Activated CD8-positive, alpha-beta memory T cell treated with anti-CD3 and anti-CD28 coated beads, Interleukin-2, amount 50 U/mL, for 48 hours (primary cell): ENCODE data around the gene TMEM187.

Source experiments
- DNase-seq: peaks from one replicate; pipeline ENCODE4 v3.0.0-alpha.2; 2020

Gene TMEM187

DNA sequence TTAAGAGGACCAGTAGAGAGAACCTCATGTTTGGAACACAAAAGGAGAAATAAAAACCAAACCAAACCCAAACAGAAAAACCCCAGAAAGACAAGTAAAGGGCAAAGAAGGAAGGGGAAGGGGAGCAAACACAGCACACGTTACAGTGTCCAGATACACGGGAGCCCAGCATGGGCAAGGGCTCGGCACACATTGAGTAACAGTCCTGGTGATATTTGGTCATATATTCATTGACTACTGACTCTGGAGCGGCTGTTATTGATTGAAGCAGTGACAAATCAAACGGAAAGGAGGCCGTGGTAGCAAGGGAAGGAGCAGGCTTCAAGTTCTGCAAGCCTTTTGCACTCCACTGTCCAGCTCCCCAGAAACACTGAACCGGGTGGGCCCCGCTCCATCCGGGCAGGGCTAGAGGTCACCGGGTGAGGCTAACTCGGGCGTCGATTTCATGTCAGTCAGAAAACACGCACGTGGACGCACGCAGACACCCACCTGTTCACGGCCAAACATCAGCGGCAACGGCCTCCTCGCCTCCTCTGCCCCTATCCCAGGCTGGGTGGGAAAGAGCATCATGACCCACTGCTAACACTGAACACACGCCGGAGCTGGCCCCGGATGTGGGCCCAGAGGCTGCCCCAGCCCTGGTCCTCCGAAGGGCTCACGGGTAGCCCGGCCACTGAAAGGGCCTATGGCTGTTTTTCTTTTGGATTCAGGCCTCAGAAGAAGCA lies 50.9 kb downstream of the TMEM187 start:
- no peak for DNase-seq

DNA sequence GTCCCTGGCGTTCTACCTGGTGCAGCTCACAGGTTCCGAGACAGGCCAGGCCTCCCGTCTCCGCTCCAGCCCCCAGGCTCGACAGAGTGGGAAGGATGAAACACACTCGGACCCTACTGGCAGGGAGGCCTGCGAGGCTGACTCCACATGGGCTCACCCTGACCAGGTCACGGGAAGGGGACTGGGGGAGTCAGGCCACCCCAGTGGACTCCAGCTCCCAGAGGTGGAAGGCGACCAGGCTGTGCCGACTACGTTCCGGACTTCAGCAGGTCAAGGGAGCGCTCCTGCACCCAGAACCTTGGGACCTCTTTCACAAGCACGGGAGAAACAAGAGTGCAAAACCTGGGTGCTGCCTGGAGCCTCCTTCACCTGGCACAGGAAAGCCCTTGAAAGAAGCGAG lies 51.7 kb downstream of the TMEM187 start:
- DNase-seq: no peak

DNA sequence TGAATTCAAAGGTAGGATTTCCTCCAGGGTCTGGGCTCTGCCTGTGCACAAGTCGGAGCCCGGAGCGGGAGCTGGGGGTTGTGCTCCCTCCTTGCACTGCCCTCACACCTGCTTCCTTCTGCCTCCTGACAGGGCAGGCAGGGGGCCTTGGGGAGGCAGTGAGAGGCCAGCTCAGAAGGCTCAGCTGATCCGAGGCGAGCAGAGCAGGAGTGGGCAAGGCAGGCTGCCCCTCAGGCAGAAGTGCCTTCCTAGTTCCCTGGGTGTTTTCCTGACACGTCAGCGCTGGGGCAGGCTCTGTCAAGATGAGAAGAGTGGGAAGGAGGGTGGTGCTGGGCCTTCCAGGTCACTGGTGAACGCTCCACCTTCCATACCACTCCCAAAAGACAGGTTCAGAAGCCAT lies 52.7 kb downstream of the TMEM187 start:
- no peak for DNase-seq

DNA sequence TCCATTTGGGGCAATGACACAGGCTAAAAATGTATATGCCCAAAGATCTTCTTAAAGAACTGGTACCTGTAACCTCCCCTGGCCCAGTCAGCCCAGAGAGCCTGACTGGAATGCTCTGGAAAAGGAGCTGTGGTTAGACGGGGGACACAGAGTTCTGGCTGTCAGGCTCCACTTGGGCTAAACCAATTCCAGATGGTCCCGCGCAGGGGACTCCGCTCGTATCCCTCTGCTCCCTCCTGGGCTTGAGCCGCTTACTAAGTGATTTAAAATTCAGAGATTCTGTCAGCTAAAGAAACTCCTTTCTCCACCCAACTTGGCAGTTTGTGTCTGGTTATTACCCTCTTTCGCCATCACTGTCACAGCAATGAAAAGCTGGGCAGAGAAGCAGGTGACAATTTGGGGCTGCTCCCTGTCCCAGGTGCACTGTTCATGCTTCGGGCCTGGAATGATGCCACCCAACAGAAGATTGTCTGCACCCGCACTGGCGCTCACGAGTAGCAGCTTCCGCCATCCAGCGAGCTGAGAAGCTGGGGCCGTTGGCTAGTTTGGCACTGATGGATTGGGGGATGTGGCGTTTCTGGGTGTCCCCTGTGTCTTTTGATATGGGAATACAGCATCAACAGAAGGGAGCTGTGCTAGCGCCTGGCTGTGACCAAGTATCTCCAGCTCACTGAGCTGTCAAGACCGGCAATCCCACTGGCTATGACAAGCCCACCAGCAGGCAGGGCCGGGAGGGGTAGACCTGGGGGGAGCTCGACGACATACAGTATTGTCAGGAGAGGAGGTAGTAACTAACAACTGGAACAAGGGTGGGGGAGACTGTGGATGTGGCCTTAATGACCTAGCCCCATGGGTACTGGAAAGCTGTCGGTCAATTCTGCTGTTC lies 53.8 kb downstream of the TMEM187 start:
- DNase-seq: no peak

DNA sequence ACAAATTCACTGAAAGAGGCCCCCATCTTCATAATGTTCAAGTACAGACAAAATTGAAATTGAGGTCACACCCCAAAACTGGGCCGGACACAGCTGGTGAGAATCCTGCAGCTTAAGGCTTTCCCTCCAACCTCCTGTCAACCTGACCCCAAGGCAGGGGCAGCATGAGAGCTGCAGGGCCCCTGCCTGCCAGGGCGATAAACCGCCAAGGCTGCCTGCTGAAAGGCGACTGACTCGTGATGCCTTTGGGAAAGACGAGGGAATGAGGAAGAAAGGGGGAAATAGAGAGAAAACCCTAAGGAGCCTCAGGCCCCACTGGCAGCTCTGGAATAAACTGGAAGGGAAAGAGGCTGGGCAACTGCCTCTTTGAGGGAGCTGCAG lies 54.5 kb downstream of the TMEM187 start:
- no peak for DNase-seq

DNA sequence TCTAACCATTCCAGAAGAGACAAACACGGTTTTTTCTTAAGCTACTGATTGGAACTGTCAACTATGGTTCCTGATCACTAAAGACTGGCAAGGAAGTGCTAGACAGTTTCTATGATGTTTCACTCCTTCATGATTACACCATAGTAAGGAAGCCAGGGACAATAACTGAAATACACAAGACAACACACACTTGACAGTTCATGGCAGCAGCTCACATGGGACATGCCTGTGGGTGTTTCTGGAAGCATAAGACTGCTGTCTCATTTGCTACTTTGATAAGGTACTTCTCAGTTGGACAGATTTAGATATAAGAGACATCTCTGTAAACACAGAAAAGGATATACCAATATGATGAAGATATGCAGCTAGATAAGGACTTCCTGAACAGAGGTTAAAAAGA lies 55.4 kb downstream of the TMEM187 start:
- no peak for DNase-seq

DNA sequence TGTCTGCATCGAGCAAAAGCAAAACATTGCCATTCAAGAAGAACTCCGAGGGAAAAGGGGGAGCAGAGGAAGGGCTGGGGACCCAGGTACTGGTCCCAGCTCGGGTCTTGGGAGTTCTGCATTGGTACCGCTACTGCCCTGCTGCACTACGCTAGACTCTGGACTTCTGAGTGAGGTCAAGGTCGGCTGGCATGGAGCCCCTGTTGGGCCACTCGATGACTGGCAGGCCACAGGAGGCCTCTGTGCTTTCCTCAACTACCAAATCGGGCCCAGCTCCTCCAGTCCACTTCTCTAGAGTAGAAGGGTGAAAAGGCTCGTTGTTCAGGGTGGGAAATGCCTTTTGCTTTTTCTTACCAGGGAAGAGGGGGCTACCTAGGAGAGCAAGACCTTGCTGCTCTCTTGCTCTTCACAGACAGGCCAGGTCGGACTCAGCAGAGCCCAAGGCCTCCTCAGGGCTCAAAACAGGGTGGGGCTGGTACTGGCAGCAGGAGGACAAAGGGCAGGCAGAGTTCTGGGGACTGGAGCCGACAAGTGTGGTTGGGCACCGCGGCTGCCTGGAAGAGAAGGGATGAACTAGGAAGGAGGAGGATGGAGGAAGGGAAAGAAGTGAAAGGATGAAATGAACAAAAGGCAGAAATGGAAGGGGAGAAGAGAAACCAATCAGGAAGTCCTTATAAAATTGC lies 56.1 kb downstream of the TMEM187 start:
- DNase-seq: no peak

DNA sequence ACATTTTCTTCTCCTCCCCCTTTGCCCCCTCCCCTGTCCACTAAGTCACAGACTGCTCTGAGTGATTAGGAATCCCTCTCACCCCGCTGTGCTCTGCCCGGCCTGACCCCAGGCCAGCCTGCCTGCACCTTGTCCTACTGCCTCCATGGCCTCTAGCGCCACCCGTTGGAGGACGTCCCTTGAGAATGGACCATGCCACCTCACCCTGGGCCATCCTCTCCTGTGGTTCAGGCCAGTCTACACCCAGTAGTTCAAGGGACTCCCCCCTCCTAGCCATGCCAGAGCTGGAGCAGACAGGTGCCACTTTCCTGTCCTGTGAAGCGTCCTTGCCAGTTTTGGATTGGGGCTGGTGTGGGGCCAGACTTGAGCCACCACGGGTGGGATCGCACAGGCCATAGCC lies 56.9 kb downstream of the TMEM187 start:
- no peak for DNase-seq

DNA sequence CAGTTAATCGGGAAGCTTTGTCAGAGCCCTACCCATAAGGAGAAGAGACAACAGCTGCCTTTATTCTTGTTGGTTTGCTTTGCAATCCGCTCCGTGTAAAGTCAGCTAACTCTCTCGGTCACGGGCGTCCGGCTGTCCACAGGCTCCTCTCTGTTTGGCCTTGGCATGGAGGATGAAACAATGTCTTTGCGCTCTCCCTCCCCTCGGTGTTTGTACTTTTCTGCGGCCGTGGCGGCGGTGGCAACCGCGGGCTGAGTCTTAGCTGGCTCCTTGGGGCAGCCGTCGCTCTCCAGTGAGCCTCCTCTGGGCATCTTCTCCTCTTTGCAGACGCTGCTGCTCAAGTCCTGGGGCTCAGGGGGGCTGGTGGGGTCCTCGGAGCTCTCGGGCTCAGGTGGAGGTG lies 57.7 kb downstream of the TMEM187 start:
- no peak for DNase-seq

DNA sequence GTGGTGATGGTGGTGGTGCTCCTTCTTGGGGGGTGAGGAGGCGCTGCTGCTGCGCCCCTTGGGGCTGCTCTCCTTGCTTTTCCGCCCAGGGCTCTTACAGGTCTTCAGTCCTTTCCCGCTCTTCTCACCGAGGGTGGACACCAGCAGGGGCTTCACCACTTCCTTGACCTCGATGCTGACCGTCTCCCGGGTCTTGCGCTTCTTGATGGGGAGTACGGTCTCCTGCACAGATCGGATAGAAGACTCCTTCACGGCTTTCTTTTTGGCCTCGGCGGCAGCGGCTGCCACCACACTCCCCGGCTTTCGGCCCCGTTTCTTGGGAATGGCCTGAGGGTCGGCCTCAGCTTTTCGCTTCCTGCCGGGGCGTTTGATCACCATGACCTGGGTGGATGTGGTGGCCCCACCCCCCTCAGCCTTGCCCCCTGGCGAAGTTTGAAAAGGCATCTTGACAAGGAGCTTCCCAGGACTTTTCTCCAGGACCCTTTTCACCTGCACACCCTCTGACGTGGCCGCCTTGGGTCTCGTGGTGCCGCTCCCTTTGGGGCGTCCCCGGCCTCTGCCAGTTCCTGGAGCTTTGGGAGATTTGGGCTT lies 58.3 kb downstream of the TMEM187 start:
- DNase-seq: no peak

DNA sequence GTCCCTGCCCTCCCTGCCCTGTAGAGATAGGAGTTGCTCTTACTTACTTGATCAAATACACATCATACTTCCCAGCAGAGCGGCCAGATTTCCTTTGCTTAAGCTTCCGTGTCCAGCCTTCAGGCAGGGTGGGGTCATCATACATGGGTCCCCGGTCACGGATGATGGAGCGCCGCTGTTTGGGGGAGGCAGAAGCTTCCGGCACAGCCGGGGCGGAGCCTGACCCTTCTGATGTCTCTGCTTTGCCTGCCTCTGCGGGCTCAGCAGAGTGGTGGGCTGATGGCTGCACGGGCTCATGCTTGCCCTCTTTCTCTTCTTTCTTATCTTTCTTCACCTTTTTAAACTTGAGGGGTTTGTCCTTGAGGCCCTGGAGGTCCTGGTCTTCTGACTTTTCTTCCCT lies 59.6 kb downstream of the TMEM187 start:
- DNase-seq: no peak

DNA sequence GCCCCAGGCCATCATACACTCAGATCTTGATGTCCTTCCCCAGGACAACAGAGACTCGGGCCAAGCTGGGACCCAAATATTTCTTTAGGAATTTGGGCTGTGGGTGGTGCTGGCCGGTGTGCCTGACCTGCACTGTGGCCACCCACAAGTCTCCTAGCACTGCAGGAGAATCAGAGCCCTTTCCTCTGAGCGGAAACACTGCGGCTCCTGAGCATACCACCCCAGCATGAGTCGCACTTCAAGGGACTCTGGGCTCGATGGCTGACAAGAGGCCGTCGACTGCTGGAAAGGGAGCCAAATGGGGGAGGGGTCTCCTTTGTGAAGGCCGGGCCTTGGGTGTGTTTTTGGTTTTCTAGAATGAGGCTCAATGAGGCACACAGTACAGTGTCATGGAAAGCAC lies 60.1 kb downstream of the TMEM187 start:
- DNase-seq: no peak
